ENCODE measurements around the gene GATA5.

GATA5 gene

DNA sequence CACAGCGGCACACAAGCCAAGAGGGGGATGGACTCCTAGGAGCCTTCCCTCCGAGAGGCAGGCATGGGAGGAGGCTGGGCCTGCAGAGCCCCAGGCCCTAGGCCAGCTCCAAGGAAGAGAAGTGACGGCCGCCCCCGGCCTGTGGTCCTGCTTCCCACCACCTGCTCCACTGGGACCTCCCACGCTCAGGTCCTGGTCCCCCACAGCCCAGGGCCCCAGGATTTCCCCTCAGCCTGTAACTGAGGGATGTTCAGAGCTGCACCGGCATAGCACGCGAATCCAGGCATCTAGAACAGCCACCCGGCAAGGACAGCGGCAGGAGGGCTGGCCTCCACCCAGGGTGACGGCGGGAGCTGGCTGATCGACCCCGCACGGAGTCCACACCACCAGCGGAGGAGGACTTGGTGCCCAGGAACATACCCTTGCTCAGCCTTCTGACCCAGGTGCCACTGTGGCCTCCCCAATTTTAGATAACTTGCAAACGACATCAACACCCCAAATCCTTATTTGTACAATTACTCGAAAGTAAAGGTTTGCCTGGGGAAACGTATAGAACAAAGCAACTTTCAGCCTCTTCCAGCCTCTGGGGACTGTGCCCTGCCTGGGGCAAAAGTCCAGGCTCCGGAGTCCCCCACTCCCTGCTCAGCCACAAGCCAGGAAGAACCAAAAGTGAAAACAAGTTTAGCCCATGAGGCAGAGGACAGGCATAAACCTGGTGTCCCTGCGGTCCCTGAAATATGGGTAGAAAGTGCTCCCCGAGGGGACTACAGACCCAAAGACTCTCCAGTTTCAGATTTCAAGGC lies 3.5 kb downstream of the GATA5 start:
- DNase-seq: no peak

GRCh38 chr20:62470459-62470858 lies 5.3 kb downstream of the GATA5 start:
- no peak for DNase-seq

DNA sequence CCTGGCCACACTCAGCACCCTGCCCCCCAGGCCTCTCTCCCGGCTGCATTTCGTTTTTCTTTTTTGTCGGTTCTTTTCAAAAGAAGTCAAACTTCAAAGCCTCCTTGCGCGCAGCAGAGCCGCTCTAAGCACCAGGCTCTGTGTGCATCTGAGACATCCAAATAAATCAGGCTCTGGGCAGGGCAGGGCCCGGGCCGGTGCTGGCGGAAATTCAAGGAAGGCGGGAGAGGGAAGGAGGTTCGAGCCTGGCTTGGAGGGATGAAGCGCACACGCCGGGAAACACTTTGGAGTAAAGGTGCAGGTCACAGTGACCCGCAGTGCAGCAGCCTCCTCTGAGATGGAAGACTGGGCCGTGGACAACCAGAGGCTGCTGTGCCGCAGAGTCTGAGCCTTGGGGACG lies 5.8 kb downstream of the GATA5 start:
- DNase-seq: no peak

- DNase-seq: no peak
Measured at GRCh38 chr20:62469352-62469751, 6.4 kb downstream of the GATA5 start.

- DNase-seq: no peak
Measured at GRCh38 chr20:62466806-62467537, 8.8 kb downstream of the GATA5 start.

DNA sequence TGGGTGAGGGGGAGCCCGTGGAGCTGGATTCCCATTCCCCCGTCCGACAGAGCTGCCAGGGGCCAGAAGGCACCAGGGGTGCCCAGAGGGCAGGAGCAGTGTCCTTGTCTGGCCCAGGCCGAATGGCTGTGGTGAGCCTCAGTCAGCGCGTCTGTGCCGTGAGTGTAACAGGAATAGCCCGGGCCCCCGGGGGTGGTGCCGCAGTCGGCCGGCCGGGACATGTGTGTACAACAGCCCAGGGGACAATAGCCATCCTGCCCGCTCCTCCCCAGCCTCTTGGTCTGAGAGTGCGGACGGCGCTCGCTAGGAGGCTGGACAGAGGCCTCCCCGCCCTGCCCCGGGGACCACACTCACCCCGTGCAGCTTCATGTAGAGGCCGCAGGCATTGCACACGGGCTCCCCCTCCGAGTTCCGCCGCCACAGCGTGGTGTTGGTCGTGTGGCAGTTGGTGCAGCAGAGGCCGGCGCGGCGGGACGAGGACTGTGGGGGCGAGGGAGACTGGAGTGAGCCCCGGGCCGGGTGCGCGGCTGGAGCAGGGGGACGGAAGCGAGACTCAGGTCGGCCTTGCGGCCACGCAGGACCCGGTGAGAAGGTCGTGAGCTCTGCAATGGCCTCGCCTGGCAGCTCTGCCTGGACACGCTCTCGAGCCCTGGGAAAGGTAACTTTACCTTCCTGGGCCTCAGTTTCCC lies 9.6 kb downstream of the GATA5 start:
- no peak for DNase-seq

DNA sequence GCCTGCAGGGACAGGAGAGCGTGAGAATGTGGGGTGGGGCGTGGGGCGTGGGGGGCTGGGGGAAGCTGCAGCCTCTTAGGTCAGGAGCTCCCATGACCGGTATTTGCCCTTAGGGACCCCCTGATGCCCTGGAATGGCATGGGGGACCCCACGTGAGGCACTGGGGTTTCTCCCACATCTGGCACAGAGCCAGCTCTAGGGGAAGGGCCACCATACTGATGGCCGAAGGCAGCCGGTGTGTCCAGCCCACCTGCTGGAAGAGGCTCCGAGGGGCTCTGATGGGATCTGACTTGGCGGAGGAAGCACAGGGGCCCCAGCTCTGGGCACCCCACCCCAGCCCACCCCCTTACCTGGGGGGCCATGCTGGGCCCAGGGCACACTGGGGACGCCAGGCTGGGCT lies 10.8 kb downstream of the GATA5 start:
- DNase-seq: no peak

DNA sequence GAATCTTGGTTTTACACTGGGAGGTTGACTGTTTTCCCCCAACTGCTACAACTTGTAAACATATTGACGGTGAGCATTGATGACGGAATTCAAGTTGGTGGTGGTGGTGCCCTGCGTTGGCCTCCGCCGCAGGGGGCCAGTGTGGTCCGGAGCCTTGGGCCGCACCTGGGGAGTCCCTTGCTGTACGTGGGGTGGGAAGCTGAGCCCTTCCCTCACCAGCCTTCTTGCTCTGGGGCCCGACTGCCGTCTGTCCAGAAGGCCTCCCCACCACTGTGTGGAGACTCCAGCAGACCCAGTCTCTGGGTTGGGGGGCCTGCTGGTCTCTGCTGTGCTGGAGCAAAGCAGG lies 11.4 kb downstream of the GATA5 start:
- DNase-seq: no peak

GRCh38 chr20:62463651-62464424 lies 12.0 kb downstream of the GATA5 start:
- no peak for DNase-seq

GRCh38 chr20:62462976-62463592 lies 12.7 kb downstream of the GATA5 start:
- DNase-seq: no peak

DNA sequence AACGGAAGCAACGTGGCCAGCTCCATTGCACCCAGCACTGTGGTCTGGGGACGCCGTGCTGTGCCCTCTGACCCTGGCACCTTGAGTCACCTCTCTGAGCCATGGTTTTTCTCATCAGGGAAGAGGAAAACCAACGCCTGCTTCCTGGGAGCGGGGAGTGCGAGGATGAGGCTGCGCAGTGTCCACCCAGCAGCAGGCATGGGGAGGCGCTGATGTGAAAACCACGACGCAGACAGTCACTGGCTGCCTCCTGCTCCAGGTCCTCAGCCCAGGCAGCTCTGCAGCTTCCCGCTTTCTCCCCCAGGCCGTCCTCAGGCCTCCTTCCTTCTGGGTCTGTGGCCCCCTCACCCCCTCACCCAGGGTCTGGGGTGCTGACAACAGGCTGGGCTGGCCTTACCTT lies 14.0 kb downstream of the GATA5 start:
- no peak for DNase-seq

DNA sequence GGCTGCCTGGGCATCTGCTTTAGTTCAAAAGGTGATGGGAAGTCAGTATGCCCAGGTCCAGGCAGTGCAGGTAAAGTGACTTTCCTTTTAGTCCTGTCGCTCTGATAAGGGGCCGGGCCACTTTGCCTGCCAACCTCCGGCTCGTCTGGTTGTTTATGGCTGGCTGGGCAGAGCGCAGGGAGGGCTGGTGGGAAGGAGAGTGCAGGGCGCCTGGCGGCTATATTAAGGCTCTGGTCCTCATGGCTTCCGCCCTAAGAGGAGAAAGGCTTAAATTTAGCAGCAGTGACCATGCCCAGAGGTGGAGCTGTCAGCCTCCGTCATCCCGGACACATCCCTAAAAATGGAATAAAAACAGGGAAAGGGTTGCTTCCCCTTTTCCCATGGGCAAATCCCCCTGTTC lies 14.6 kb downstream of the GATA5 start:
- no peak for DNase-seq

- no peak for DNase-seq
Measured at GRCh38 chr20:62460678-62461077, 15.1 kb downstream of the GATA5 start.

- no peak for DNase-seq
Measured at GRCh38 chr20:62459488-62459887, 16.3 kb downstream of the GATA5 start.

GRCh38 chr20:62458275-62459251 lies 17.2 kb downstream of the GATA5 start:
- no peak for DNase-seq

DNA sequence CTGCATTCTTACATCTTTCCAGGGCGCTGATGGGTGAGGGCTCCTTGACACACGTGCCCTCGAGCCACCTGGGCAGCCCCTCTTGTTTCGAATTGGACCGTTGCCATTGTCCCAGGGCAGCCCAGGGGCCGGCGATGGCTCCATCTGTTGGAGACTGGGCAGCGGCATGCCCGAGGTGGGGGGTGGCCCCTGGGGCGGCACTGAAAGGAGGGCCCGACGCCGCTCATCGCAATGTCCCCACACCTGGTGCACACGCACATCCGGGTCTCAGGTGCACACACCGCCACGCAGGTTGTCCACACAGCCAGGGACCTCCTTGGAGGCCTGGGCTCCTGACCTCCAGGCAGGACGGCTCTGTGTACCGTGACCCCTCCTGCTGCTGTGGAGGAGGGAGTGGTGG lies 18.0 kb downstream of the GATA5 start:
- no peak for DNase-seq

- no peak for DNase-seq
Measured at GRCh38 chr20:62457098-62457497, 18.7 kb downstream of the GATA5 start.

- no peak for DNase-seq
Measured at GRCh38 chr20:62455929-62456328, 19.9 kb downstream of the GATA5 start.

GRCh38 chr20:62454904-62455636 lies 20.7 kb downstream of the GATA5 start:
- DNase-seq: no peak

GRCh38 chr20:62453186-62453808 lies 22.5 kb downstream of the GATA5 start:
- no peak for DNase-seq
